H1 (cell line): ENCODE measurements around the gene SNCAIP. TPM values are rescaled to one million over a fixed set of nuclear protein-coding genes. Genes with fewer than 3 reads are reported as not detected.

Experiments used
- ATF2 ChIP-seq: IDR thresholded peaks from 2 replicates; pipeline ENCODE4 v1.6.1; 2012; ENCODE audit warnings: low read length, inconsistent platforms
- BCL11A ChIP-seq, 2 experiments: IDR thresholded peaks; one replicate each; pipeline ENCODE4 v1.6.1; 2011; ENCODE audit warnings: low read depth in 2 of 2, low read length in 2 of 2, mild to moderate bottlenecking in 2 of 2
- EGR1 ChIP-seq: IDR thresholded peaks from 2 replicates; pipeline ENCODE4 v1.6.1; 2011; ENCODE audit warnings: low read depth, low read length, borderline replicate concordance
- EP300 ChIP-seq, 2 experiments: IDR thresholded peaks; 1 replicate in 1 of 2; 2 replicates in 1 of 2; pipeline ENCODE4 v1.6.1; 2011 to 2012; ENCODE audit warnings: low read depth in 2 of 2, low read length in 2 of 2, mild to moderate bottlenecking in 2 of 2, borderline replicate concordance in 1 of 2, inconsistent platforms in 1 of 2, moderate library complexity in 1 of 2
- KDM1A ChIP-seq: fragments of 200-600, 300-600 bp; sonication (generic); IDR thresholded peaks from 2 replicates; pipeline ENCODE4 v1.7.1; 2016; ENCODE audit warnings: mild to moderate bottlenecking, low read length, borderline replicate concordance
- MAFK ChIP-seq: IDR thresholded peaks from 2 replicates; pipeline ENCODE4 v1.6.1; 2012; ENCODE audit warnings: low read depth, mild to moderate bottlenecking, improper control_type of control experiment, low read length
- RXRA ChIP-seq: IDR thresholded peaks from 2 replicates; pipeline ENCODE4 v1.6.1; 2011; ENCODE audit warnings: low read depth, mild to moderate bottlenecking, low read length, moderate library complexity; ENCODE audit not compliant: insufficient read depth
- SIX5 ChIP-seq: IDR thresholded peaks from 2 replicates; pipeline ENCODE4 v1.6.1; 2011; ENCODE audit warnings: mild to moderate bottlenecking, low read depth, low read length
- SRF ChIP-seq: IDR thresholded peaks from 2 replicates; pipeline ENCODE4 v1.6.1; 2011; ENCODE audit warnings: mild to moderate bottlenecking, low read depth, low read length, moderate library complexity
- TEAD4 ChIP-seq: IDR thresholded peaks from 2 replicates; pipeline ENCODE4 v1.6.1; 2012; ENCODE audit warnings: low read depth, low read length, inconsistent platforms, mixed read lengths
- ZNF274 ChIP-seq: IDR thresholded peaks from 2 replicates; pipeline ENCODE4 v1.7.0; 2012; ENCODE audit warnings: low read length, borderline replicate concordance; ENCODE audit errors: extremely low read depth
- polyA plus RNA-seq, 7 experiments: library from polyadenylated mRNA; depleted of rRNA in 3 of 7; stranded (reverse) in 5 of 7; unstranded in 2 of 7; fragments of >200 nt in 5 of 7; fragments of 200-250 nt in 2 of 7; gene quantifications; 1 replicate in 5 of 7; 2 replicates in 1 of 7; 4 replicates in 1 of 7; pipeline versions ENCODE4 v1.2.1 to v1.2.3, GENCODE V29; 2011 to 2013; ENCODE audit warnings: missing spikeins in 2 of 7, mixed read lengths in 2 of 7
- total RNA-seq: library from RNA; stranded (reverse); fragmentation: NEBNext Ultra II Directional; extraction: Animal tissue kit (Norgen Biotek cat#: 25700); gene quantifications from 2 replicates; pipeline ENCODE4 v1.2.1, GENCODE V29; 2021

Gene SNCAIP
- total and polyA plus RNA-seq, 2 of the 8 experiments (the other 6 are each of a cell fraction or from before 2014, with no cell fraction given): 3.9 to 9.0 TPM

- TF ChIP-seq EP300 (IDR thresholded peaks at IDR 0.05; ENCODE audit: borderline replicate concordance in 1 of 2, low read depth in 2 of 2, low read length in 2 of 2) (no peak), RXRA (no peak), ZNF274 (no peak), SIX5 (no peak), TEAD4 (no peak), MAFK (no peak), SRF (no peak), EGR1 (no peak), KDM1A (no peak), ATF2 (no peak), BCL11A (IDR thresholded peaks at IDR 0.05; ENCODE audit: low read depth in 2 of 2, low read length in 2 of 2) (no peak)
- TF ChIP-seq, all 59 proteins: peak for 0
These were observed 157.4 kb downstream of the SNCAIP start (continued) for GRCh38 chr5:122469384-122469919.
